ENCODE data around the gene CCDC60.

DNA sequence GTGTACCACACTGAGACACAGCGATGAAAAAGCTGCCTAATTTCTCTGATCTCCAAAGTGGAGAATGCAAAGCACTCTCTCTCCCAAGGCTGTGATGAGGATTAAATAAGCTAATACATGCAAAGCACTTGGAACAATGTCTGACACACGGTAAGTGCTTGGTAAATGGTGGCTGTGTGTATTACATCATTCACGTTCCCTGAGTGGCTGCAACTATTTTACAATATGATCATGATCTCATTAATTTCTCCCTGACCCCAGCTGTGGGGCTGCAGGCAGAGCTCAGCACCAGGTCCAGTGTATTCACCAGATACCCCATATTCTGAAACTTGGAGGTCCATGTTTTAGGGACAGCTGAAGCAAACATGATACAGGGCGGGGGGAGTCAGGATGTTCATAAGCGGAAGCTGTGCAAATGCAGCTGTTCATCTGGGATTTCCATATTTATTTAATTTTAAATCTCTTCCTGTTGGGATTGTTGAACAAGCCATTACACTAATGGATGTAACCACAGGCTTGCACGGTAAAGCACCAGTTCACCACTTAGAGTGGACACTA, 106.4 kb downstream of the CCDC60 start:
- TF ChIP-seq POLR2A (IDR thresholded peaks at IDR 0.05; ENCODE audit: low read length): no peak
- no peak for TF ChIP-seq GATA1 (IDR thresholded peaks at IDR 0.05; ENCODE audit: low read depth, low read length)
